ELR (cell line): ENCODE data around the gene CCDC146.
"Not testable (repeated sequence)": the region's sequence is repeated elsewhere in the genome, so short reads cannot be mapped to it uniquely, and the experiment has no call there.

Source experiments
- DNase-seq: peaks from one replicate; pipeline ENCODE4 v3.0.0-alpha.2; 2015; ENCODE audit warnings: low read depth

The CCDC146 gene

GRCh38 chr7:77140291-77140690, 17.9 kb downstream of the CCDC146 start:
- DNase-seq: not testable (repeated sequence)

GRCh38 chr7:77152232-77152631, 29.8 kb downstream of the CCDC146 start:
- not testable (repeated sequence) for DNase-seq

- DNase-seq: not testable (repeated sequence)
These were observed 32.6 kb downstream of the CCDC146 start for GRCh38 chr7:77154917-77155464.

- DNase-seq: not testable (repeated sequence)
These were observed 33.4 kb downstream of the CCDC146 start for GRCh38 chr7:77155601-77156377.

GRCh38 chr7:77157034-77157433, 34.6 kb downstream of the CCDC146 start:
- not testable (repeated sequence) for DNase-seq

GRCh38 chr7:77157446-77157845, 35.0 kb downstream of the CCDC146 start:
- no peak for DNase-seq

GRCh38 chr7:77171073-77171472, 48.7 kb downstream of the CCDC146 start:
- not testable (repeated sequence) for DNase-seq

GRCh38 chr7:77172437-77173172, 50.2 kb downstream of the CCDC146 start:
- not testable (repeated sequence) for DNase-seq

- DNase-seq: not testable (repeated sequence)
These were observed 52.0 kb downstream of the CCDC146 start for GRCh38 chr7:77174418-77174817.

GRCh38 chr7:77175274-77175800, 52.9 kb downstream of the CCDC146 start:
- not testable (repeated sequence) for DNase-seq

- not testable (repeated sequence) for DNase-seq
These were observed 55.0 kb downstream of the CCDC146 start for GRCh38 chr7:77177321-77177904.

- DNase-seq: not testable (repeated sequence)
These were observed 55.6 kb downstream of the CCDC146 start for GRCh38 chr7:77178024-77178423.

GRCh38 chr7:77181015-77181595, 58.7 kb downstream of the CCDC146 start:
- DNase-seq: no peak

- no peak for DNase-seq
These were observed 59.3 kb downstream of the CCDC146 start for GRCh38 chr7:77181734-77182133.

- DNase-seq: no peak
These were observed 59.8 kb downstream of the CCDC146 start for GRCh38 chr7:77182261-77182660.

GRCh38 chr7:77184463-77184862, 62.0 kb downstream of the CCDC146 start:
- DNase-seq: no peak

GRCh38 chr7:77184990-77185389, 62.6 kb downstream of the CCDC146 start:
- DNase-seq: no peak

GRCh38 chr7:77185866-77186265, 63.5 kb downstream of the CCDC146 start:
- no peak for DNase-seq

- DNase-seq: no peak
These were observed 66.5 kb downstream of the CCDC146 start for GRCh38 chr7:77188731-77189437.

GRCh38 chr7:77197141-77197540, 74.7 kb downstream of the CCDC146 start:
- DNase-seq: no peak
